K562 (cell line): Measurements from ENCODE around the gene SP4. TPM values are rescaled to one million over a fixed set of nuclear protein-coding genes. Genes with fewer than 3 reads are reported as not detected.

ENCODE experiments used
- ATF4 ChIP-seq: fragments of 450-650 bp; formaldehyde crosslinking; IDR thresholded peaks from 2 replicates; pipeline ENCODE4 v1.4.0; 2022; ENCODE audit warnings: mild to moderate bottlenecking, moderate library complexity
- BCL6 ChIP-seq: fragments of 250-450 bp; sonication (Bioruptor Pico); IDR thresholded peaks from 2 replicates; pipeline ENCODE4 v1.4.0; 2020
- CAMTA2 ChIP-seq: fragments of 250-450 bp; sonication (Bioruptor Pico); conservative IDR thresholded peaks from 2 replicates; pipeline ENCODE4 v1.5.1; 2022
- DNMT1 ChIP-seq: fragments of 450-650 bp; IDR thresholded peaks from 2 replicates; pipeline ENCODE4 v1.6.1; 2016; ENCODE audit warnings: antibody characterized with exemption, mild to moderate bottlenecking
- ELF4 ChIP-seq: fragments of 450-650 bp; formaldehyde crosslinking; IDR thresholded peaks from 2 replicates; pipeline ENCODE4 v1.4.0; 2022; ENCODE audit warnings: missing genetic modification characterization
- FIP1L1 ChIP-seq: fragments of 200-400 bp; formaldehyde crosslinking; IDR thresholded peaks from 2 replicates; pipeline ENCODE4 v1.6.1; 2018; ENCODE audit warnings: mild to moderate bottlenecking, low read depth, low read length; ENCODE audit not compliant: poor library complexity, severe bottlenecking
- HDAC1 ChIP-seq, 2 experiments: fragments of 450-650 bp; IDR thresholded peaks; 2 replicates each; pipeline ENCODE4 v1.6.1; 2016 to 2017; ENCODE audit warnings: inconsistent platforms in 1 of 2, mild to moderate bottlenecking in 1 of 2, moderate library complexity in 1 of 2
- HES1 ChIP-seq: fragments of 450-650 bp; IDR thresholded peaks from 2 replicates; pipeline ENCODE4 v1.6.1; 2016; ENCODE audit warnings: low read depth, mild to moderate bottlenecking, moderate library complexity
- LCOR ChIP-seq: sonication (generic); formaldehyde crosslinking; IDR thresholded peaks from 2 replicates; pipeline ENCODE4 v1.8.0; 2022; ENCODE audit warnings: mild to moderate bottlenecking, missing genetic modification reagents
- MAFF ChIP-seq: IDR thresholded peaks from 2 replicates; pipeline ENCODE4 v1.6.1; 2012; ENCODE audit warnings: low read length, improper control_type of control experiment
- MECOM ChIP-seq: fragments of 250-450 bp; sonication (Bioruptor Pico); IDR thresholded peaks from 2 replicates; pipeline ENCODE4 v1.8.0; 2022; ENCODE audit warnings: inconsistent platforms
- NFXL1 ChIP-seq: fragments of 450-650 bp; formaldehyde crosslinking; IDR thresholded peaks from 2 replicates; pipeline ENCODE4 v1.4.0; 2021; ENCODE audit warnings: mild to moderate bottlenecking
- NR2F6 ChIP-seq: fragments of 450-650 bp; formaldehyde crosslinking; IDR thresholded peaks from 2 replicates; pipeline ENCODE4 v1.4.0; 2020; ENCODE audit warnings: mild to moderate bottlenecking
- NRF1 ChIP-seq, 2 experiments: fragments of 450-650 bp; IDR thresholded peaks in 1 of 2; conservative IDR thresholded peaks in 1 of 2; 2 replicates each; pipeline ENCODE4 v1.6.1; 2014; ENCODE audit warnings: mild to moderate bottlenecking in 2 of 2
- PHTF2 ChIP-seq: fragments of 250-450 bp; sonication (Bioruptor Pico); IDR thresholded peaks from 2 replicates; pipeline ENCODE4 v1.5.0; 2021; ENCODE audit warnings: mild to moderate bottlenecking
- PPARD ChIP-seq: fragments of 250-450 bp; sonication (Bioruptor Pico); IDR thresholded peaks from 2 replicates; pipeline ENCODE4 v1.8.0; 2022; ENCODE audit warnings: inconsistent platforms, mild to moderate bottlenecking, moderate library complexity
- PTTG1 ChIP-seq: fragments of 450-650 bp; IDR thresholded peaks from 2 replicates; pipeline ENCODE4 v1.6.1; 2016; ENCODE audit warnings: low read depth, mild to moderate bottlenecking, missing genetic modification characterization, missing compliant biosample characterization
- PYGO2 ChIP-seq: fragments of 450-650 bp; IDR thresholded peaks from 2 replicates; pipeline ENCODE4 v1.6.1; 2016; ENCODE audit warnings: mild to moderate bottlenecking, missing genetic modification characterization, moderate library complexity, missing compliant biosample characterization
- RB1 ChIP-seq: fragments of 450-650 bp; IDR thresholded peaks from 2 replicates; pipeline ENCODE4 v1.6.1; 2017; ENCODE audit warnings: low read depth, mild to moderate bottlenecking
- RFX7 ChIP-seq: fragments of 250-450 bp; sonication (Bioruptor Pico); IDR thresholded peaks from 2 replicates; pipeline ENCODE4 v1.5.1; 2021; ENCODE audit warnings: mild to moderate bottlenecking
- SRSF1 ChIP-seq: fragments of 200-400 bp; formaldehyde crosslinking; IDR thresholded peaks from 2 replicates; pipeline ENCODE4 v1.6.1; 2017; ENCODE audit warnings: mild to moderate bottlenecking, low read depth, low read length, moderate library complexity
- SUPT5H ChIP-seq: fragments of 450-650 bp; IDR thresholded peaks from 2 replicates; pipeline ENCODE4 v1.6.1; 2016
- TAL1 ChIP-seq: fragments of 450-650 bp; IDR thresholded peaks from 2 replicates; pipeline ENCODE4 v1.6.1; 2016; ENCODE audit warnings: mild to moderate bottlenecking
- TSC22D4 ChIP-seq: fragments of 450-650 bp; IDR thresholded peaks from 2 replicates; pipeline ENCODE4 v1.6.1; 2016; ENCODE audit warnings: missing genetic modification characterization, missing biosample characterization, control low read depth
- U2AF2 ChIP-seq: fragments of 200-400 bp; formaldehyde crosslinking; optimal IDR thresholded peaks from 2 replicates; pipeline ENCODE3; 2017; ENCODE audit warnings: low read depth, mild to moderate bottlenecking, low read length
- ZNF184 ChIP-seq: sonication (generic); formaldehyde crosslinking; IDR thresholded peaks from 2 replicates; pipeline ENCODE4 v1.5.0; 2020; ENCODE audit warnings: missing genetic modification reagents
- polyA plus RNA-seq, 8 experiments: library from polyadenylated mRNA; depleted of rRNA in 4 of 8; stranded (reverse) in 5 of 8; unstranded in 3 of 8; fragments of >200 nt; fragmentation: Nextera tagmentation in 2 of 8; fragmentation: Illumina TruSeq in 1 of 8; extraction: Ambion mirVana in 2 of 8; extraction: Trizol in 1 of 8; gene quantifications; 2 replicates each; pipeline versions ENCODE4 v1.2.1 to v1.2.3, GENCODE V29; 2011 to 2014; ENCODE audit warnings: inconsistent platforms in 1 of 8, missing spikeins in 1 of 8
- total RNA-seq, 7 experiments: library from RNA; depleted of rRNA in 6 of 7; stranded (reverse); fragments of >200 nt in 6 of 7; fragmentation: Illumina TruSeq in 2 of 7; extraction: Trizol in 2 of 7; gene quantifications; 2 replicates each; pipeline versions ENCODE4 v1.2.1 to v1.2.3, GENCODE V29; 2011 to 2021; ENCODE audit warnings: low replicate concordance in 1 of 7
- TF ChIP-seq, protein P1 (sequence below): IDR thresholded peaks from 2 replicates; pipeline ENCODE4 v1.6.1; 2014; ENCODE audit warnings: antibody characterized with exemption
- TF ChIP-seq, protein P2 (sequence below): sonication (generic); formaldehyde crosslinking; IDR thresholded peaks from 2 replicates; pipeline ENCODE4 v1.8.0; 2022; ENCODE audit warnings: mild to moderate bottlenecking, missing genetic modification reagents
- TF ChIP-seq, protein P3 (sequence below): fragments of 450-650 bp; IDR thresholded peaks from one replicate; pipeline ENCODE4 v1.6.1; 2018; ENCODE audit warnings: mild to moderate bottlenecking, moderate library complexity; ENCODE audit not compliant: partially characterized antibody

Gene SP4
- total and polyA plus RNA-seq, 9 of the 15 experiments (the other 6 are each of a cell fraction or from before 2014, with no cell fraction given) = 2.4 to 9.4 (median 4.5) TPM

DNA sequence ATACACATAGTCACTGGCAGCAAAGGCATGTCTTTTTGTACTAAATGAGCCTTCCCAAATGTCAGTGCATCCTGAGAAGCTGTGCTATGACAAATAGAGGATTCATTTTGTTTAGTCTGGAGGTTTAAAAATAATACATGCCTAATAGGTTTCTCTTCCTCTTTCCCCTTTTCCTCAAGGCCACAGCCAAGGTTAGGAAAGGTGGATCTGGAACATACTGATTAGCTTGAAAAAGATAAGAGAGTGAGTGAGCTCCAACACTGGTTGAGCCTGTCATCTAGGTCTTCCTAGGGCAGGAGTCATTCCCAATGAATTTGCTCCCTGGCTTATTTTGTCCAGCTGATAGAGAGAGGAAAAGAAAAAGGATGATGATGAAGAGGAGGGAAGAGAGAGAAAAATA is 14.4 kb upstream of the SP4 start (continued):
- TF ChIP-seq, protein P1, sequence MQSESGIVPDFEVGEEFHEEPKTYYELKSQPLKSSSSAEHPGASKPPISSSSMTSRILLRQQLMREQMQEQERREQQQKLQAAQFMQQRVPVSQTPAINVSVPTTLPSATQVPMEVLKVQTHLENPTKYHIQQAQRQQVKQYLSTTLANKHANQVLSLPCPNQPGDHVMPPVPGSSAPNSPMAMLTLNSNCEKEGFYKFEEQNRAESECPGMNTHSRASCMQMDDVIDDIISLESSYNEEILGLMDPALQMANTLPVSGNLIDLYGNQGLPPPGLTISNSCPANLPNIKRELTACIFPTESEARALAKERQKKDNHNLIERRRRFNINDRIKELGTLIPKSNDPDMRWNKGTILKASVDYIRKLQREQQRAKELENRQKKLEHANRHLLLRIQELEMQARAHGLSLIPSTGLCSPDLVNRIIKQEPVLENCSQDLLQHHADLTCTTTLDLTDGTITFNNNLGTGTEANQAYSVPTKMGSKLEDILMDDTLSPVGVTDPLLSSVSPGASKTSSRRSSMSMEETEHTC = no peak
- TF ChIP-seq SUPT5H (no peak), FIP1L1 (no peak), PPARD (CRISPR knock-in tag) (no peak), RFX7 (CRISPR knock-in tag) (no peak), ELF4 (CRISPR knock-in tag) (no peak), RB1 (no peak), BCL6 (no peak), MAFF (no peak), DNMT1 (no peak), U2AF2 (no peak), ATF4 (CRISPR knock-in tag) (no peak), TAL1 (peak; percentile 67), LCOR (CRISPR knock-in tag) (no peak), CAMTA2 (CRISPR knock-in tag) (no peak), HDAC1 (IDR thresholded peaks at IDR 0.05) (peak in 1 of 2 experiments; percentile 26; a peak in 1 of 4 replicates), NRF1 (conservative IDR thresholded peaks at IDR 0.05 in 1 of 2, IDR thresholded peaks at IDR 0.05 in 1 of 2) (no peak), NR2F6 (CRISPR knock-in tag) (no peak), NFXL1 (CRISPR knock-in tag) (no peak), MECOM (CRISPR knock-in tag) (no peak), PYGO2 (tag) (no peak), HES1 (no peak), SRSF1 (no peak), PTTG1 (tag) (no peak), PHTF2 (no peak), TSC22D4 (tag) (no peak), ZNF184 (CRISPR knock-in tag) (no peak)
- TF ChIP-seq, protein P2, sequence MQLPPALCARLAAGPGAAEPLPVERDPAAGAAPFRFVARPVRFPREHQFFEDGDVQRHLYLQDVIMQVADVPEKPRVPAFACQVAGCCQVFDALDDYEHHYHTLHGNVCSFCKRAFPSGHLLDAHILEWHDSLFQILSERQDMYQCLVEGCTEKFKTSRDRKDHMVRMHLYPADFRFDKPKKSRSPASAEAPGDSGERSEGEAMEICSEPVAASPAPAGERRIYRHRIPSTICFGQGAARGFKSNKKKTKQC = no peak
- TF ChIP-seq, protein P3, sequence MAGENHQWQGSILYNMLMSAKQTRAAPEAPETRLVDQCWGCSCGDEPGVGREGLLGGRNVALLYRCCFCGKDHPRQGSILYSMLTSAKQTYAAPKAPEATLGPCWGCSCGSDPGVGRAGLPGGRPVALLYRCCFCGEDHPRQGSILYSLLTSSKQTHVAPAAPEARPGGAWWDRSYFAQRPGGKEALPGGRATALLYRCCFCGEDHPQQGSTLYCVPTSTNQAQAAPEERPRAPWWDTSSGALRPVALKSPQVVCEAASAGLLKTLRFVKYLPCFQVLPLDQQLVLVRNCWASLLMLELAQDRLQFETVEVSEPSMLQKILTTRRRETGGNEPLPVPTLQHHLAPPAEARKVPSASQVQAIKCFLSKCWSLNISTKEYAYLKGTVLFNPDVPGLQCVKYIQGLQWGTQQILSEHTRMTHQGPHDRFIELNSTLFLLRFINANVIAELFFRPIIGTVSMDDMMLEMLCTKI = no peak
